ENCODE measurements around the gene HOXA4. TPM values are rescaled to one million over a fixed set of nuclear protein-coding genes. Genes with fewer than 3 reads are reported as not detected.
A peak's percentile ranks its signal among the peaks of the same experiment; 100 is the strongest.

HOXA4 gene
- total RNA-seq, 1 experiment from 2014 or later, result 9.7 TPM

DNA sequence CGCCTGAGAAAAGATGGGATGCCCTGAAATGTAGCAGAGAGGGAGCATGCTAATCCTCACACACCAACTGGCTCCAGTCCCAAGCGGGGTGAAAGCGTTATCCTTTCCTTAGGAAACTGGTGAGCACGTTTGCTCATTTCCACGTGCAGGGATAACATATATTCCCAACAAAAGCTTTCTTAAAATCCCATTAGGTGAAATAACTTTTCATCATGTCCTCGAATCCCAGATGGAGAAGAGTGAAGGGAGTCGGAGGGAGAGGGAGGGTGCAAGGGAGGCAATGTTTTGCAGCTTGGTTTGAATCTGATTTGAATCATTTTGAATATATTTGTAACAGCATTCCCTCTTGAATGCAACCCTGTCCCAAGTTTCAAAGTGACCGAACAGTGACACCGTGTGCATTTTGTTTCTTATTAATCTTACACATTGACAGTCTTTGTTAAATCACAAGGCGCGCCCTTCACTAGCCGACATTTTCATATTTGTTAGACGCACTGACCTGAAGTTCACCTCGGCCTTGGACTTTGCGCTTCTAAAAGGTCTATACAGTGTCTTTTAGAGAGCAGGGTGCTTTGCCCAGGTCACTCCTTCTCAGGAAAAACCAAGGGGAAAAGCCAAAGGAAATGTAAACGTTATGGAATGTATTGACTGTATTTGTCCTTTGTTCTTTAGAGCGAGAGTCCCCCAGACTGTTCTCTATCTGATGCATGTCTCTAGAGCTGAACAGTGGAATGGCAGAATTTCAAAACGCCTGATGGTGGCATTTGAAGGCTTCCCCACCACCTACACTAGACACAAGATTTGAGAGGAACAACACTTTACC, 3.1 kb upstream of the HOXA4 start:
- no peak for DNase-seq (ENCODE audit: low read depth)

- DNase-seq (ENCODE audit: low read depth), result no peak
These were observed 2.4 kb upstream of the HOXA4 start for GRCh38 chr7:27132978-27133377.

DNA sequence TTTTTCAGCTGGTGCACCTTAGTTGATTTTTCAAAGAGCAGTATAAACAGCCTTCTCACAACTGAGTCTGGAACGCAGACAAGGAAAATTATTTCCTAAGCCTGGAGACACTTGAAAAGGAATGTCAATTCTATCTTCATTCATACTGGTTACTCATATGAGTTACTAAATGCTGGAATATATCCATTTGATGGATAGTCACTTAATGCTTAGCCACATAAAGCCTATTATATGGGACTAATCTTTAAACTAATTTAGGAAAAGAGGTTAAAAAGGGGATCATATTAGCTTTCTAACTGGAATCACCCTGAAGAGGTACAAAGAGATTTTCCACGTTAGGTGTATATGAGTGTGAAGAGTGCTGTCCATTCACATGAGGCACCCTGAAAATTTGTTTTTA, 1.7 kb upstream of the HOXA4 start:
- DNase-seq (ENCODE audit: low read depth), result no peak

DNA sequence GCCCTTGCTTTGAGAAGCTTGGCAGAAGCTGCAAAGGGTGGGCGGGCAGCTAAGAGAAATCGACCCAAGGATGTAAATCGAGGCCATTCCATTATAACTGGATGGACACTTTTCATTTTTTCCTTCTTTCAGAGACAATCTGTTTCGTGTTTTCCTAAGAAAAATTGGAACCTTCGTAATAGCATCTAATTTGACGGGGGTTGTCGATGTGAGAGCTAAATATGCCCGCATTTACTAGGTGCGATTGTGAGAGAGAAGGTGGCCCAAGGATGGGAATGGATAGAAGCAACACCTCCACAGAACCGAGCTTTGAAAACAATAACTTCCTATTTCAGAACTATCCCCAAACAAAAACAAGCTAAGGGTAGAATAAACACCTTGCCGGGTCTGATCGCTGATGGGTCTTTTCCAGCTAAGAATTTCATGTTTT, 848 bp upstream of the HOXA4 start:
- no peak for DNase-seq (ENCODE audit: low read depth)

GRCh38 chr7:27129729-27130539, 623 bp downstream of the HOXA4 start:
- DNase-seq (ENCODE audit: low read depth), result peak; percentile 72

DNA sequence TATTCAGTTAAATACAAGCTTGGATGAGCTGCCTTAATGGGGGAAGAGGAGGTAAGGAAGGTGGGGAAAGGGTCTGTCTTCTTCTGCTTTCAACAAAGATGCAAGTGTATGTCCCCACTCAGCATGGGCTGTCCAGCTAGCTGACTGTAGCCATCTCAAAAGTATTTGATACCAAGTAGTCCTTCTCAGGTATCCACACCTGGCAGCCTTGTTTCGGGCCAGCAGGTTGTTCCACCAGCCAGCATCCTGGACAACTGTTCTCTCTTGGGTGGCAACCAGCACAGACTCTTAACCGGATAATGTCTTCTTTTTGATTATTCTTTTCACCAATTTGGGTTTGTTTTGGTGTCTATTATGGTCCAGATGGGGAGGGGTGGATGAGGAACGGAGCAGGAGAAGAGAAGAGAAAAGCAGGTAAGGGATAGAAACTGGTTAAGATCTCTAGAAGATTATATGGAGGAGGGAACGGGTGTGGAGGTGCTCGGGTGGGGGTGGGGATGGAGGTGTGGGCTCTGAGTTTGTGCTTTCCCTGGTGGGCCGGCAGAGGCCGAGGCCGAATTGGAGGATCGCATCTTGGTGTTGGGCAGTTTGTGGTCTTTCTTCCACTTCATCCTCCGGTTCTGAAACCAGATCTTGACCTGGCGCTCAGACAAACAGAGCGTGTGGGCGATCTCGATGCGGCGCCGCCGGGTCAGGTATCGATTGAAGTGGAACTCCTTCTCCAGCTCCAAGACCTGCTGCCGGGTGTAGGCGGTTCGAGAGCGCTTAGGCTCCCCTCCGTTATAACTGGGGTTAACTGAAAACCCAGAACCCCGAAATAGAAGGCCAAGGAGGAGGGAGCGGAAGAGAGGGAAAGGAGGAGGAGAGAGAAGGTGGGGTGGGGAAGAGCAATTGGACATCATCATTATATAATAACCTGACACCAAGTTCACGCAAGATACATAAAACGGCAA, 1.5 kb downstream of the HOXA4 start:
- DNase-seq (ENCODE audit: low read depth), result no peak

- no peak for DNase-seq (ENCODE audit: low read depth)
These were observed 2.5 kb downstream of the HOXA4 start for GRCh38 chr7:27128034-27128433.

GRCh38 chr7:27126596-27127327, 3.8 kb downstream of the HOXA4 start:
- no peak for DNase-seq (ENCODE audit: low read depth)

DNA sequence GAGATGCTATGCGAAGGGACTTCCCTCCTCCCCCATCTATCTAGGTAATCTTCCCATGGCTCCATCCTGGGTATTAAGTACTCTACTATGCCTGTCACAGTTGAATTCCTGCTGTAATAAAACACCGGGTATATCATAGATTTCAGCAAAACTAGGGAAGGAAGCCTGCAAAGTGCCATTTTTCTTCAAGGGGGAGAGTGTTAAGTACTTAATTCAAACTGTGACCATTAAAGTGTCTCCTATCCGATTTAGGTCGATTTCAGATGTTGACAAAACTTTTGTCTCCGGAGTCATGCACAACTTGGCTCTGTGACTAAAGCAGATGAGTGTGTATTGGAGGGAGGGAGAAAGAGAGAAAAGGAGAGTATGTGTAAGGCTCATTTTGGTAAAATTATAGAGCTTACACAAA, 4.6 kb downstream of the HOXA4 start:
- DNase-seq (ENCODE audit: low read depth), result no peak

DNA sequence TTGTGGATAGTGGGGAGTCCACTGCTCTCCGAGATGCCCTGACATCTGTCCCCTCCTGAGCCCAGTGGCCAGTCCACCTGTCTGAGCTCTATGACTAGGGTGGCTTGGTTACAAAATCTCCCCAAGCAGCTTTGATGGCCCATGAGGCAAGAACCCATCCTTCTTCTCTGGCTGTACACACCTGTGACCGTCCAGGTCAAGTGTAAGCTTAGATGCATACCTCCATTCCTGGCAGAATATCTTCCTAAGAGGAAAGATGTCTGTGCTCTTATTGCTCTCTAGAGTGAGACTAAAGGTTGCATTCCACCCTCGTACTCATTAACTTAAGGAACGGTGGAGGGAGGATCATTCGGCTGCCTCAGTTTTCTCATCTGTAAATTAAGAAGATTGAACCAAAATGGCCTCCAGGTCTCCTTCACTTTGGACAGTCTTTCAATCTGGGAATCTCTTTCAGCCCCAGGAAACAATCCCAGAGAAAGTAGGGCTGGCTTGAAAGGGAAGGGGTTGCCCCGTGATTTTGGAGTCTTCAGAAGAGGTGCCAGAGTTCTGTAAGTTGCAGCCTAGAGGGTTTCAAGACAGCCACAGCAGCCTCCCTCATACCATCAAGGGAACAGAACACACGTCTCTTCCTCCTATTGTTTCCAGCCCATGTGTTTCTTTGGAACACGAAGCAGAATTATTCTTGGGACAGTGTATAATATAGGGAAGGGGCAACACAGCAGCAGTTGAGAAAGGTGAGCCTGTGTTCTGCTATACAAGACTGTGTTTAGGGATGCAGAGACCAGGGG, 5.5 kb downstream of the HOXA4 start:
- DNase-seq (ENCODE audit: low read depth), result no peak

DNA sequence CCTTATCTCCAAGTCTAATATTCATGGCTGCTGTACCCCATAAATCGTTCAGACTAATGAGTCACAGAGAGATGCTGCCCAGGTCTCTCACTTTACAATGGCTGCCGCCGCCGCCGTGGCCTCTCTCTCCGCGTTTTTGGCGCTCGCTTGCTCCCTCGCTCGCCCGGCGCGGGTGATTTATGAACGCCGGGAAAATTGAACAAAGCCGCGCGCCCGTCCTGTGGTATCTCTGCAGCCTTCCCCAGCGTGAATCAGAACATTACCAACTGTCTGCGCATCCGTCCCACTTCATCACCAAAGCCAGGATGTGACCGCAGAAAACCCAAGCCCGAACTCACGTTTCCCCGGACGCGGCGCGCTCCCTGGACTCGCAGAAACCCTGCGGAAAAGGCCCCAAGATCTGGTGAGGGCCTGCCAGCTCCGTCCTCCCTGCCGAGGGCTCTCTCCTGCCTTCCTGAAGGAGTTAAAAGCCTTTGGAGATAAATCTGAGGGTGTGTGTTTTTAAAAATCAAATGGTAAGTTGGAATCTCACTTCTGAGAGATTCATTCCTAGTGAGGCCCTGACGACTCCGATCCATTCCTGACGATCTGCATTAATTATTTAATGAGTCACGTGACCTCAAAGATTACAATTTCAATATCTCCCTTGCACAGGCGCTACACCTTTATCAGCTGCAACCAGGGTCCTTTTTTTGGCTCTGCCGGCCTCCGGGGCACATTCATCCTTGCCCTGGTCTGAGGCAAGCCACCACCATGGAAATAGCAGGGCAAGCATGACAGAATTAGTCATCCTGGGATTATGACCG, 6.3 kb downstream of the HOXA4 start:
- no peak for DNase-seq (ENCODE audit: low read depth)

DNA sequence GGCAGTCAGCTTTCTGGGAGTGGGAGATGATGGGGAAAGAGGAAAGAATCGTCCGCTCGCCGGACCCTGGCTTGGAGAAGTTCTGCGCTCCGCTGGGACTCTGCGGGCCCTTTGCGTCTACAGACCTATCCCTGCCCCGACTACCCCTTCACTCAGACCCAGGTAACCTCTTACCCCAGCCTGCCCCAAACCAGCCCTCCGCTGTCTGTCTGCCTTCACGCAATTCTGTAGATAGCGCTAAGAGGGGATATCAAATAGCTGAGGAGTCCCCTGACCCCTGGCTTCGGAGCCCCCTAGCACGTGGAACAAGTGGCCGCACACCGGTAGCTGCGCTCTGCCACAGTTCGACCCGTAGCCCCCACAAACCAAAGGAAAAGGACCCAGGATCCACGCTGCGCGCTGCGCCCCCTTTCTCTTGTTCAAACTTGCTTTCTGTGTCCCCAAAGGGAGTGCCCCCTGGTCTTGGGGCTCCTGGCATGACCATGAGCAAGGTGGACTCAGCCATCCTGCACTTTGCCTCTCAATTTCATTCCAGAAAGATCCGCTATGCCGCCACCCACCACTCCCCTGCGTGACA, 7.0 kb downstream of the HOXA4 start:
- DNase-seq (ENCODE audit: low read depth), result no peak

GRCh38 chr7:27123007-27123476, 7.5 kb downstream of the HOXA4 start:
- peak; percentile 44 for DNase-seq (ENCODE audit: low read depth)

DNA sequence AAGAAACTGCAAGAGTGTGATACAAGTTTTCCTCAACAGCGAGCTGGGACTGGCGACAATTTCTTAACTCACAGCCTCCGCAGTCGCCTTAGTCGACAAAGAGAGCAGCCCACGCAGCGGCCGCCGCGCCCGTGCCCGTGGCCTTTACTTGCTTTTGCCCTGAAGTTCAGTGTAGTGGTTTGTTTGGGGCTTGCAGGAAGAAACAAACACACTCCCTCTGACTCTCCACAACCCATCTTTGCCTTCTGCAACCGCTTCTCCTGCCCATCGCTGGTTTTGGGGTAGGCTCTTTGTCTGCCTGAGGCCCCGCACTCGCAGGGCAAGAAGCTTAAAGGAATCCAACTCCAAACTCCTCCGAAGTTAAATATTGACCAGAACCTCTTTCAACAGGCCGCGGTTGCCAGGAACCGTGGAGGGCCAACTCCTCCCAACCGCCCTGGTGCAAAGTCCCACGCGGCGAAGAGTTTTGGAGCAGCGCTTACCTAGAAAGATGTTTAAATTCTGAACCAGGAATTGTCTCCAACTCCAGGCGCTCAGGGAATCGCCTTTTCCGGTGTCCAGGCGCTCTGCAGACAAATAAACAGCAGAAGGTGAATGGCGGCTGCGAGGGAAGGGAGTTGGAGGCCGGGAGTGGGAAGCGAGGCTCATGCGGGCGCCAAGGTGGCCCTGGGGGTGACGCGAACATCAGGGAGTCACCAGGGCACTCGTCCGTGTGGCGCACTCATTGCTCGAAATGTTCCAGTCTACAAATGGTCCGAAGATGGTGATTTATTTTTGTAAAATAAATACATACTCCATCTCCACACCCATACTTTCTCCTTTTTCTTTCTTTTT, 8.3 kb downstream of the HOXA4 start:
- no peak for DNase-seq (ENCODE audit: low read depth)

DNA sequence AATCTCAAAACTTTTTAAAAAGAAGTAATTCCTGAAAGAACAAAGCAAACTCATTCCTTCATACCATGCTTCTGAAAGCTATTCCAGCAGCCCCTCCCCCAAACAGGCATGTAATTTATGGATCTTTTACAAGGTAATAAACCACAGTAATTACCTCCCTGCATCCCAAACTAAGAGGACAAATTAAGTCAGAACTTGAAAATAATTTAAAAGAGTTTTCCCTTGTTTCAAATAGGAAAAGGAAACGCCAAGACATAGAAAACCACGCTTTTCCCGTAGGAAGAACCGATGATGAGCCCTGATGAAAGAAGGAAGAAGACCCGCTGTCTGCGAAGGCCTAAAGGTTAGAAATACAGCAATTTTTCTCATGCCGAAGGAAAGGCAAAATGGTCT, 8.9 kb downstream of the HOXA4 start:
- DNase-seq (ENCODE audit: low read depth), result no peak

DNA sequence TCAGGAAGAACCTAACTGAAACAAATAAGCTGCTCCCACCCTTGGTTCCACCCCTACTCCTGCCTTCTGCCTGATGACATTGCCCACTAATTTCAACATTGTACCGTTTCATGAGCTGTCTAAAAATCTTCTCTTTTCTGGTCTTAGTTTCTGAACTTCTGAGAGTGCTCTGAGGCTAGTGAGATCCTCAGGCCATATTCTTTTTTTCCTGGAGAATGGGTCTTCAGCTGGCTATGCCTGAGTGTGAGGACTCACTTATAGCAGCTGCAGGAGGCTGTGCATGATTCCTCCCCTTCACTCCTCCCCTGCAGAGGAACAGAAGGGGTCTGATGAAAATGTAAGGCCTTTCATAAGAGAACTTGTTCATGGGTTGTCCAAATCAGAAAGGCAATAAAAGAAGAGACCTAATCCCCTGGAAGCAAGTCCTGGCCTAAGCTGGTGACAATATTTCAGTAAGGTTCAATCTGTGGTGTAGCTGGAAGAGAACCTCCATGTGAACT, 11.1 kb downstream of the HOXA4 start:
- DNase-seq (ENCODE audit: low read depth), result no peak

DNA sequence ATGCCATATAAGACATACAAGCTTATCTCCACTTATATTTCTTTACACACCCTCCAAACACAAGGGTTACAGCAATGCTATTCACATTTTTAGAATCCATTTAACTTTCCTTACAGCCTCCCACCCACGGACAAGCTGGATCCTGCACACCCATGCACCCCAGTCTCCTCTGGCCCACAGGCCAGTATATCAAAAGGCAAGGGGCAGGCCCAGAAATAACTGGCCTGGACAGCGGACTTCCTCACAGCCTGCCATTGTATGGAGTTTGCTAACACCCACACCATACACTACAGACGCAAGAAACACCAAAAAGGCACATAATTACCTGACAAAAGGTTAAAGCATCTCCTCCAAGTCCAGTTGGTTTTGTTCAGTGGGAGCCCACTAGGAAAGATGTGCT, 12.0 kb downstream of the HOXA4 start:
- no peak for DNase-seq (ENCODE audit: low read depth)

Data from RPMI7951 (cell line).